ENCODE measurements around the gene DVL2. TPM values are rescaled to one million over a fixed set of nuclear protein-coding genes. Genes with fewer than 3 reads are reported as not detected.
A peak's percentile ranks its signal among the peaks of the same experiment; 100 is the strongest.

The DVL2 gene
- total and polyA plus RNA-seq, 2 of the 13 experiments (the other 11 are each of a cell fraction or from before 2014, with no cell fraction given), result 5.7 to 38.2 TPM

- TF ChIP-seq ZXDC (CRISPR knock-in tag; IDR thresholded peaks at IDR 0.05) (no peak), IKZF5 (CRISPR knock-in tag; IDR thresholded peaks at IDR 0.05) (peak; percentile 59; the same call in 1 of the 2 replicates), TFAP4 (IDR thresholded peaks at IDR 0.05; ENCODE audit: borderline replicate concordance, low read depth) (no peak), ZNF770 (CRISPR knock-in tag; IDR thresholded peaks at IDR 0.05) (peak; percentile 92), SOX13 (IDR thresholded peaks at IDR 0.05) (no peak), SOX13 (CRISPR knock-in tag; conservative IDR thresholded peaks at IDR 0.05 in 1 of 2, IDR thresholded peaks at IDR 0.05 in 1 of 2) (peak in 1 of 2 experiments; percentile 42; a peak in 1 of 4 replicates), NFIC (IDR thresholded peaks at IDR 0.05; ENCODE audit: low read length) (0 out of 2 replicates have a peak, but pooled peaks have one; percentile 55), ZNF431 (CRISPR knock-in tag; IDR thresholded peaks at IDR 0.05; ENCODE audit: borderline replicate concordance, low read depth) (no peak), BRD4 (CRISPR knock-in tag; IDR thresholded peaks at IDR 0.05) (peak; percentile 61; the same call in 1 of the 2 replicates), PATZ1 (CRISPR knock-in tag; IDR thresholded peaks at IDR 0.05) (peak; percentile 65), ZNF512B (CRISPR knock-in tag; IDR thresholded peaks at IDR 0.05; ENCODE audit: borderline replicate concordance) (no peak), ZNF451 (CRISPR knock-in tag; IDR thresholded peaks at IDR 0.05) (no peak), PHF21A (CRISPR knock-in tag; IDR thresholded peaks at IDR 0.05) (peak; percentile 81)
These were observed 50.2 kb downstream of the DVL2 start (continued) for GRCh38 chr17:7184091-7184488.

Data from HepG2 (cell line).